GM19193 (cell line): ENCODE measurements around the gene ZNF586.

Experiments
- POLR2A ChIP-seq: IDR thresholded peaks from 4 replicates; pipeline ENCODE4 v1.6.1; 2011; ENCODE audit not compliant: insufficient read depth, insufficient read length; ENCODE audit errors: extremely low read depth

Gene ZNF586

DNA sequence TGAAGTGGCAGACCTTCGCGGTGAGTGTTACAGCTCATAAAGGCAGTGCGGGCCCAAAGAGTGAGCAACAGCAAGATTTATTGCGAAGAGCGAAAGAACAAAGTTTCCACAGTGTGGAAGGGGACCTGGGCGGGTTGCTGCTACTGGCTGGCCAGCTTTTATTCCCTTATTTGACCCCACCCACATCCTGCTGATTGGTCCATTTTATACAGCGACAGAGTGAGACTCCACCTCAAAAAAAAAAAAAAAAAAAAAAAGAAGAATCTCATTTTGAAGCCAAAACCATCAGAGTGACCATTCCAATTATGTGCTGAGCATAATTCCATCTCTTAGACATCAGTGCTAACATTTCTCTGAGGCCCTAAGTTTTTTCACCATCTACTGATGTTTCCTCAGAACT lies 47.2 kb downstream of the ZNF586 start:
- TF ChIP-seq POLR2A = no peak

DNA sequence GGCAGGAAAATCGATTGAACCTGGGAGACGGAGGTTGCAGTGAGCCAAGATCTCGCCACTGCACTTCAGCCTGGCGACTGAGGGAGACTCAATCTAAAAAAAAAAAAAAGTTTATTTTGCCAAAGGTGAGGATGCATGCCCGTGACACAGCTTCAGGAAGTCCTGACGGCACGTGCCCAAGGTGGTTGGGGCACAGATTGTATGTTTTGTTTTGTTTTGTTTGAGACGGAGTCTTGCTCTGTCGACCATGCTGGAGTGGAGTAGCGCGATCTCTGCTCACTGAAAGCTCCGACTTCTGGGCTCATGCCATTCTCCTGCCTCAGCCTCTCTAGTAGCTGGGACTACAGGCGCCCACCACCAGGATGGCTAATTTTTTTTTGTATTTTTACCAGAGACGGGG lies 48.5 kb downstream of the ZNF586 start:
- TF ChIP-seq POLR2A = no peak

GRCh38 chr19:57818378-57818777 lies 48.9 kb downstream of the ZNF586 start:
- TF ChIP-seq POLR2A = no peak

DNA sequence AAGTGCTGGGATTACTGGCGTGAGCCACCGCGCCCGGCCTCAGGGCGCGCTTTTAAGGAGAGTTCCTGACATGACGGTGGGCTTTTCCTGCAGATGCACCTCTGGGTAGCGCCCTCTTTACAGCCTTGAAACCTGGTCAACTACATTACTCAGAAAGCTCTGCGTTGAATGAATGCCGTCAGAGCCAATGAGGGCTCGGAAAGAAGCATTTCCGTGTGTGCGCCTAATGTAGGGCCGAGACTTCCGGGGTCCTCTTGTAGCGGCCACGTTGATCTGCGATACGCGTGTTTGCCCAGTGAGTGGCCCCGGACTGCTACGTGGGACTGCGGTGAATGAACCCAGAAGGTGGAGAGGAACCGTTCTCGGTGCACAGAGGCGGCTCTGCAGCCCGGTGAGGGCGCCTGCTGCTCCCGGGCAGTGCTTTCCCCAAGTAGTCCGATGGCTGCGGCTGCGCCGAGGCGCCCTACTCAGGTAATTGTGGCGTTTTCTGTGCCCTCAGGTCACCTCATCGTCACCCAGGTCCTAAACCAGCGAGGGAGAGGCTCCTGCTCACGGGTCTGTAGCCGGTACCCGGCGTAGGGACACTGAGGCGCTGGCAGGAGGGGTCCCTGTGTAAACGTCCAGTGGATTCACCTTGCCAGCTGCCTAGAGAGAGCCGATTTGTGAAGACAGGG lies 50.1 kb downstream of the ZNF586 start:
- TF ChIP-seq POLR2A = peak; percentile 79

DNA sequence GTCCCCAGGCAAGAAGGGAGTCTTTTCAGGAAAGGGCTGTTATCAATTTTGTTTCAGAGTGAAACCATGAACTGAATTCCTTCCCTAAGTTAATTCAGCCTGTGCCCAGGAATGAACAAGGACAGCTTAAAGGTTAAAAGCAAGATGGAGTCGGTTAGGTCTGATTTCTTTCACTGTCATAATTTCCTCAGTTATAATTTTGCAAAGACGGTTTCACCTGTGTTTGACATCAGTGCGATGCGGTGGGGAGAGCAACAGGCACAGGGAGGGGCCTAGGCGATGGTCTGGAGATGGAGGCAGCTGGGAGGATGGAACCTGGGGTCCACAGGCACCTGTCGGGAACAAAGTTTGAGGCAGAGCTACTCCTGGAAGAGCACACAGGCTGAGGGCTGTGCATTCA lies 51.1 kb downstream of the ZNF586 start:
- TF ChIP-seq POLR2A = no peak

GRCh38 chr19:57825511-57825910 lies 56.0 kb downstream of the ZNF586 start:
- TF ChIP-seq POLR2A = no peak

- TF ChIP-seq POLR2A = no peak
Measured at GRCh38 chr19:57829316-57829715, 59.8 kb downstream of the ZNF586 start.

DNA sequence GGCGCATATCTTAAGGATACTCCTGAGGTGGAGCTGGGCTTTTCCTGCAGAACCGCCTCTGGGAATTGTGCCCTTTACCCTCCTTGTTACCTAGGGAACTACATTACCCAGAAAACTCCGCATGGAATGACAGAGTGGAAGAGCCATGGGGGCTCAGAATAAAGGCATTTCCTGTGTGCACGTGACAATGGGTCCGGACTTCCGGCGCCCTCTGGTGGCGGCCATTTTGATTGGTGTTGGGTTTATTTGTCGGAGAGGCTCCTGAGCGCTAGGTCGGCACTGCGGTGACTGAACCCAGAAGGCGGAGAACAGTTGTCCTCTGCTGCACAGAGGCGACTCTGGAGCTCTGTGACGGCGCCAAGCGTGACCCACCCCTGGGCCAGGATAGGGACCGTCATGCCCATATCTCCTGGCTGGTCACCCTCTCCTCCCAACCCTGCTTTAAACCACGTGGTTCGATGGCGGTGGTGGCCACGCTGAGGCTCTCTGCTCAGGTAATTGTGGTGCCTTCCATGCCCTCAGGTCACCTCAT lies 60.7 kb downstream of the ZNF586 start, which contains the start of gene ZNF587B:
ZNF587B (plus strand) TSS at position 229 of the 532 bp plus-strand sequence; CDS start at position 459, 230 bp downstream.
- no peak for TF ChIP-seq POLR2A
